ENCODE results near the gene CERS1. TPM values are rescaled to one million over a fixed set of nuclear protein-coding genes. Genes with fewer than 3 reads are reported as not detected.

The CERS1 gene
- polyA plus RNA-seq, 3 donors, result 5.1 to 5.6 (median 5.2) TPM

GRCh38 chr19:18859676-18860301 lies 36.2 kb downstream of the CERS1 start:
- DNase-seq (ENCODE audit: low read depth in 3 of 3, low spot score in 2 of 3), result no peak

DNA sequence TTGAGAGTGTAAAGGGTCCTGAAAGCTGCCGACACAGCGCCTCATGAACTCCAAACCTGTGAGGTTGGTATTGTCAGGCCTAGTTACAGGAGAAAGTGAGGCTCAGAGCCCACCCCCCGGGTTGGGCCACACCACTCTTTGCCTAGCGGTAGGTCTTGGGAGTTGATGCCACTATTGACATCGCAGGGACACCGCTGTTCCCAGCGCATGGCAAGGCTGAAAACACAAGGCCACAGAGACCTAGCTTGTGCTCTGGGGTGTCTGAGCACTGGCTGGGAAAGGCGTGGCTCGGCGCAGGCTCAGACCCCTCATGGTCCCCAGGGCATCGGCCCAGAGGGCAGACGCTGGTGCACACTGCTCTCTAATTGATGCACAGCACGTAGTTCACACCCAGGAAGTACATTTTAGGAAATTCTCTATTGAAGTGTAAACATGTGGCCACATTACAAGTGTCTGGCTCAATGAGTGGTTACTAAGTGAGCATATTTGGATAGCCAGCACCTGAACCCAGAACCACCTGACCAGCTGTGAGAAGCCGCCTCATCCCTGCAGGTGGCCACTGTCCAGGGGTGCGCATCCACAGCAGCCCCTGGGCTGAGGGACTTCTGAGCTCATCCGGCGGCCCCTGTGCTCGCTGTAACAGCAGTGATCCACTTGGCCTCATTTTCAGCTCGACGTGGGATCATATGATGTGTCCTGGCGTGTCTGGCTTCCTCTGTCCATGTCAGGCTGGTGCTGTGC lies 36.9 kb downstream of the CERS1 start:
- no peak for DNase-seq (ENCODE audit: low read depth in 3 of 3, low spot score in 2 of 3)

DNA sequence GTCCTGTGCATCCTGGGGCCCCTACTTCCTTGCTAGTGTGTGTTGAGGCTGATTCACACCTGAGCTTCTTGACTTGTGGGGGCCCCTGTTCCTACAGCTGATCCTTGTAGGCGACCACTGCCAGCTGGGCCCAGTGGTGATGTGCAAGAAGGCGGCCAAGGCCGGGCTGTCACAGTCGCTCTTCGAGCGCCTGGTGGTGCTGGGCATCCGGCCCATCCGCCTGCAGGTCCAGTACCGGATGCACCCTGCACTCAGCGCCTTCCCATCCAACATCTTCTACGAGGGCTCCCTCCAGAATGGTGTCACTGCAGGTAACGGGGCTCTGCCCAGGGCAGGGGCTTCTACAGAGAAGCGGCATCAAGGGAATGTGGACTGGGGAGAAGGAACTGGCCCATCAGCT lies 38.7 kb downstream of the CERS1 start:
- no peak for DNase-seq (ENCODE audit: low read depth in 3 of 3, low spot score in 2 of 3)

- no peak for DNase-seq (ENCODE audit: low read depth in 3 of 3, low spot score in 2 of 3)
Measured at GRCh38 chr19:18856385-18857126, 39.4 kb downstream of the CERS1 start.

- no peak for DNase-seq (ENCODE audit: low read depth in 3 of 3, low spot score in 2 of 3)
Measured at GRCh38 chr19:18855647-18856384, 40.1 kb downstream of the CERS1 start.

GRCh38 chr19:18854982-18855381 lies 41.0 kb downstream of the CERS1 start:
- DNase-seq (ENCODE audit: low read depth in 3 of 3, low spot score in 2 of 3), result no peak

DNA sequence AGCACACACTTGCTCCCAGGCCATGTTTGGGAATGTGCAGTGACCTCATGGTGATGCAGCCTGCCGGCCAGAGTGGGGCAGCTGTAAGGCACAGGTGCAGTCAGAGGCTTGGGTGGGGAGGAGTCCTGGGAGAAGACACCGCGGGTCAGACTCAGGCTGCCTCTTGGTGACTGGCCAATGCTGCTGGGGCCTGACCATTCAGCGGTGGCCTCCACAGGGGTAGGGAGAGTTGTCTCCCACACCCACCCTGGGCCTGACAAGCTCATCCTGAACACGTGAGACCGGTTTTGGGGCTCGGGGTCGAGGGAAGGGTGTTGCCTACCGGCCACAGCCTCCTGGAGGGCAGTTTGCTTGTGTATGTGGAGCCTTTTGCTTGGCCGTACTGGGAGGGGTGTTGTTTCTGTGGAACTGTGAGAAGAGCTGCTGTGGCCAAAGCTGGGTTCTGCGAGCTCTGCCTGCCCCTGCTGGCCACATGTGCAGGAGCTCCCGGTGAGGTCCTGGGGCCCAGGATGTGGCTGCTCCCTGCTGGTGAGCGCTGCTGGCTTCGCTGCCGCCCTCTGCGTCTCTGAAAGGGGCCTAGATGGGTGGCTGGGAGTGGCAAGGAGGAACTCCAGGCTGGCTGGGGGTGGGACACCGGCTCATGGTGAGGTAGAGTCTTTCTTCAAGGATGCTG lies 42.1 kb downstream of the CERS1 start:
- no peak for DNase-seq (ENCODE audit: low read depth in 3 of 3, low spot score in 2 of 3)

DNA sequence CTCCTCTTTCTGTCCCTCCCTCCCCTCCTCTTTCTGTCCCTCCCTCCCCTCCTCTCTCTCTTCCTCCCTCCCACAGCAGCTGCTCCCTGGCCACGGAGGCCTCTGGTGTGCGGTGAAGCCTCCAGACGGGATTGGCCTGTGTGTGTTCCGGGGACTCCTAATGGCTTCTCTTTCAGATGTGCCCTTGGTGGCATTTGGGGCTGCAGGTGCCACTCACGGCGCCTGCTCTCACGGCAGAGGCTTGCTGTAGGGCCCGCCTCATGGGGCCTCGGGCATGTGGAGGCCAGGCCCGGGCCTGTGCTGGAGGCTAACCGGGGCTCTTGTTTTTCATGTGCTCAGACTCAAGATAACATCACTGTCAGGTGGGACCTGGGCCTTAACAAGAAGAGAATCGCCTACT lies 43.3 kb downstream of the CERS1 start:
- no peak for DNase-seq (ENCODE audit: low read depth in 3 of 3, low spot score in 2 of 3)

- DNase-seq (ENCODE audit: low read depth in 3 of 3, low spot score in 2 of 3), result no peak
Measured at GRCh38 chr19:18851673-18852325, 44.2 kb downstream of the CERS1 start.

DNA sequence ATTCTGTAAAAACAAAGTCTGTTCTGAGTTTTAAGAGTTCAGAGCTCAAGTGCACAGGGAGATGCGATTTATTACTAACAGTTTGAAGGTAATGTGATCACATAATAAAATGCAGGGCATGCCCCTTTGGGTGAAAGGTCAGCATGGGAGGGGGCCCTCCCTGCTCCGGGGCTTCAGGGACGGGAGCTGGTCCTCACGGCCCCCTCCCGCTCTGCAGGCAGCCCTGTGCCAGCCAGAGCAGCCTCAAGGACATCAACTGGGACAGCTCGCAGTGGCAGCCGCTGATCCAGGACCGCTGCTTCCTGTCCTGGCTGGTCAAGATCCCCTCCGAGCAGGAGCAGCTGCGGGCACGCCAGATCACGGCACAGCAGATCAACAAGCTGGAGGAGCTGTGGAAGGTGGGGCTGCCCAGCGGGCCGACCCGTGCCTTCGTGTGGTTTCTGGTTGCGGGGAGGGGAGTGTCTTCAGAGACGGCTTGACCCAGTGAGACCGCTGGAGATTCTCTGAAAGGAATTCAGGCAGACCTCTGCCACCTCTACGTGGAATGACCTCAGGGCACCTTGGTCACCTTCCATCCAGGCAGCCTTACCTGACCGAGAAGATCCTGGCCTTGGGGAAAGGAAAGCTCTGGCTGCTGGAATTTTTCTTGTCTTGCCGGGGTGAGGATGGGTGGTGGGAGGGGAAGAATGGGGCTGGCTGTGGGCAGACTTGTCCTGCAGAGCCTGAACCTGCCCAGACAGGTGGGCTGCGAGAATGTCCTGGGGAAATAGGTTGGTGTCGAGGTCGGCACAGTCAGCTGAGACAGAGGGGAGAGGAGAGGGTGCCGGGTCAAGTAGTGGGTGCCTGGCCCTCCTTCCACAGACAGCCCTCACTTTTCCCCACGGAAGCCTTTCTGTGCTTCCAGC lies 45.2 kb downstream of the CERS1 start:
- no peak for DNase-seq (ENCODE audit: low read depth in 3 of 3, low spot score in 2 of 3)

- DNase-seq (ENCODE audit: low read depth in 3 of 3, low spot score in 2 of 3), result no peak
Measured at GRCh38 chr19:18849838-18850400, 46.0 kb downstream of the CERS1 start.

GRCh38 chr19:18848878-18849661 lies 46.9 kb downstream of the CERS1 start:
- no peak for DNase-seq (ENCODE audit: low read depth in 3 of 3, low spot score in 2 of 3)

GRCh38 chr19:18847549-18848463 lies 48.2 kb downstream of the CERS1 start:
- DNase-seq (ENCODE audit: low read depth in 3 of 3, low spot score in 2 of 3), result no peak

GRCh38 chr19:18846862-18847548 lies 49.0 kb downstream of the CERS1 start:
- peak in 1 of 3 donors; percentile 65 for DNase-seq (ENCODE audit: low read depth in 3 of 3, low spot score in 2 of 3)

- no peak for DNase-seq (ENCODE audit: low read depth in 3 of 3, low spot score in 2 of 3)
Measured at GRCh38 chr19:18845961-18846360, 50.0 kb downstream of the CERS1 start.

- DNase-seq (ENCODE audit: low read depth in 3 of 3, low spot score in 2 of 3), result no peak
Measured at GRCh38 chr19:18844806-18845329, 51.1 kb downstream of the CERS1 start.

Measured in right renal cortex interstitium (tissue), 3 donors.